ENCODE results near the gene NDUFS8.

The NDUFS8 gene

GRCh38 chr11:68061508-68061907 lies 31.0 kb downstream of the NDUFS8 start:
- no peaks in the 10 kb centered on the region for H3K27me3 ChIP-seq (ENCODE audit: control insufficient read depth in 2 of 2, insufficient read depth in 2 of 2, low read length in 2 of 2)
- H3K36me3 ChIP-seq (ENCODE audit: control insufficient read depth in 2 of 2, insufficient read depth in 2 of 2, low read length in 2 of 2), result peaks cover 40 to 51% of the 10 kb centered on the region in 2 donors
- H3K27ac ChIP-seq (ENCODE audit: low read depth in 2 of 2, low read length in 2 of 2), result no peak overlapping the region
- H3K9me3 ChIP-seq (ENCODE audit: control insufficient read depth in 2 of 2, low read length in 2 of 2), result no peaks in the 10 kb centered on the region
- H3K4me1 ChIP-seq (ENCODE audit: control insufficient read depth in 2 of 2, insufficient read depth in 2 of 2, low read length in 2 of 2), result no peaks in the 10 kb centered on the region
- H3K9ac ChIP-seq (ENCODE audit: low read depth in 1 of 2, low read length in 2 of 2), result no peak overlapping the region
- H3K4me3 ChIP-seq (ENCODE audit: low read length in 2 of 2), result no peak overlapping the region

GRCh38 chr11:68064926-68065325 lies 34.4 kb downstream of the NDUFS8 start:
- Histone ChIP-seq H3K27me3 (ENCODE audit: control insufficient read depth in 2 of 2, insufficient read depth in 2 of 2, low read length in 2 of 2) (no peaks in the 10 kb centered on the region), H3K4me3 (ENCODE audit: low read length in 2 of 2) (no peak overlapping the region), H3K9me3 (ENCODE audit: control insufficient read depth in 2 of 2, low read length in 2 of 2) (no peaks in the 10 kb centered on the region), H3K9ac (ENCODE audit: low read depth in 1 of 2, low read length in 2 of 2) (no peak overlapping the region), H3K27ac (ENCODE audit: low read depth in 2 of 2, low read length in 2 of 2) (no peak overlapping the region), H3K36me3 (ENCODE audit: control insufficient read depth in 2 of 2, insufficient read depth in 2 of 2, low read length in 2 of 2) (peaks cover 61 to 71% of the 10 kb centered on the region in 2 donors), H3K4me1 (ENCODE audit: control insufficient read depth in 2 of 2, insufficient read depth in 2 of 2, low read length in 2 of 2) (no peaks in the 10 kb centered on the region)

- H3K9me3 ChIP-seq (ENCODE audit: control insufficient read depth in 2 of 2, low read length in 2 of 2), result no peaks in the 10 kb centered on the region
- H3K36me3 ChIP-seq (ENCODE audit: control insufficient read depth in 2 of 2, insufficient read depth in 2 of 2, low read length in 2 of 2), result peaks cover 68 to 78% of the 10 kb centered on the region in 2 donors
- H3K4me3 ChIP-seq (ENCODE audit: low read length in 2 of 2), result no peak overlapping the region
- H3K27ac ChIP-seq (ENCODE audit: low read depth in 2 of 2, low read length in 2 of 2), result no peak overlapping the region
- H3K4me1 ChIP-seq (ENCODE audit: control insufficient read depth in 2 of 2, insufficient read depth in 2 of 2, low read length in 2 of 2), result no peaks in the 10 kb centered on the region
- no peaks in the 10 kb centered on the region for H3K27me3 ChIP-seq (ENCODE audit: control insufficient read depth in 2 of 2, insufficient read depth in 2 of 2, low read length in 2 of 2)
- no peak overlapping the region for H3K9ac ChIP-seq (ENCODE audit: low read depth in 1 of 2, low read length in 2 of 2)
Measured at GRCh38 chr11:68065841-68066240, 35.4 kb downstream of the NDUFS8 start.

GRCh38 chr11:68066742-68067141 lies 36.3 kb downstream of the NDUFS8 start:
- H3K4me1 ChIP-seq (ENCODE audit: control insufficient read depth in 2 of 2, insufficient read depth in 2 of 2, low read length in 2 of 2), result no peaks in the 10 kb centered on the region
- no peak overlapping the region for H3K27ac ChIP-seq (ENCODE audit: low read depth in 2 of 2, low read length in 2 of 2)
- no peak overlapping the region for H3K4me3 ChIP-seq (ENCODE audit: low read length in 2 of 2)
- no peaks in the 10 kb centered on the region for H3K27me3 ChIP-seq (ENCODE audit: control insufficient read depth in 2 of 2, insufficient read depth in 2 of 2, low read length in 2 of 2)
- no peaks in the 10 kb centered on the region for H3K9me3 ChIP-seq (ENCODE audit: control insufficient read depth in 2 of 2, low read length in 2 of 2)
- H3K36me3 ChIP-seq (ENCODE audit: control insufficient read depth in 2 of 2, insufficient read depth in 2 of 2, low read length in 2 of 2), result peaks cover 72 to 80% of the 10 kb centered on the region in 2 donors
- H3K9ac ChIP-seq (ENCODE audit: low read depth in 1 of 2, low read length in 2 of 2), result no peak overlapping the region

- Histone ChIP-seq H3K4me1 (ENCODE audit: control insufficient read depth in 2 of 2, insufficient read depth in 2 of 2, low read length in 2 of 2) (no peaks in the 10 kb centered on the region), H3K9ac (ENCODE audit: low read depth in 1 of 2, low read length in 2 of 2) (no peak overlapping the region), H3K36me3 (ENCODE audit: control insufficient read depth in 2 of 2, insufficient read depth in 2 of 2, low read length in 2 of 2) (peaks cover 66 to 69% of the 10 kb centered on the region in 2 donors), H3K9me3 (ENCODE audit: control insufficient read depth in 2 of 2, low read length in 2 of 2) (no peaks in the 10 kb centered on the region), H3K27me3 (ENCODE audit: control insufficient read depth in 2 of 2, insufficient read depth in 2 of 2, low read length in 2 of 2) (no peaks in the 10 kb centered on the region), H3K27ac (ENCODE audit: low read depth in 2 of 2, low read length in 2 of 2) (no peak overlapping the region), H3K4me3 (ENCODE audit: low read length in 2 of 2) (no peak overlapping the region)
Measured at GRCh38 chr11:68067991-68068390, 37.5 kb downstream of the NDUFS8 start.

- no peaks in the 10 kb centered on the region for H3K9me3 ChIP-seq (ENCODE audit: control insufficient read depth in 2 of 2, low read length in 2 of 2)
- no peaks in the 10 kb centered on the region for H3K27me3 ChIP-seq (ENCODE audit: control insufficient read depth in 2 of 2, insufficient read depth in 2 of 2, low read length in 2 of 2)
- H3K9ac ChIP-seq (ENCODE audit: low read depth in 1 of 2, low read length in 2 of 2), result no peak overlapping the region
- H3K36me3 ChIP-seq (ENCODE audit: control insufficient read depth in 2 of 2, insufficient read depth in 2 of 2, low read length in 2 of 2), result peaks cover 58 to 59% of the 10 kb centered on the region in 2 donors
- H3K4me3 ChIP-seq (ENCODE audit: low read length in 2 of 2), result no peak overlapping the region
- H3K27ac ChIP-seq (ENCODE audit: low read depth in 2 of 2, low read length in 2 of 2), result no peak overlapping the region
- no peaks in the 10 kb centered on the region for H3K4me1 ChIP-seq (ENCODE audit: control insufficient read depth in 2 of 2, insufficient read depth in 2 of 2, low read length in 2 of 2)
Measured at GRCh38 chr11:68071281-68072048, 41.0 kb downstream of the NDUFS8 start.

- Histone ChIP-seq H3K36me3 (ENCODE audit: control insufficient read depth in 2 of 2, insufficient read depth in 2 of 2, low read length in 2 of 2) (peaks cover 38 to 40% of the 10 kb centered on the region in 2 donors), H3K9me3 (ENCODE audit: control insufficient read depth in 2 of 2, low read length in 2 of 2) (no peaks in the 10 kb centered on the region), H3K4me1 (ENCODE audit: control insufficient read depth in 2 of 2, insufficient read depth in 2 of 2, low read length in 2 of 2) (no peaks in the 10 kb centered on the region), H3K4me3 (ENCODE audit: low read length in 2 of 2) (no peak overlapping the region), H3K27ac (ENCODE audit: low read depth in 2 of 2, low read length in 2 of 2) (no peak overlapping the region), H3K9ac (ENCODE audit: low read depth in 1 of 2, low read length in 2 of 2) (no peak overlapping the region), H3K27me3 (ENCODE audit: control insufficient read depth in 2 of 2, insufficient read depth in 2 of 2, low read length in 2 of 2) (no peaks in the 10 kb centered on the region)
Measured at GRCh38 chr11:68074584-68075352, 44.3 kb downstream of the NDUFS8 start.

GRCh38 chr11:68076371-68077042 lies 46.0 kb downstream of the NDUFS8 start:
- Histone ChIP-seq H3K27ac (ENCODE audit: low read depth in 2 of 2, low read length in 2 of 2) (no peak overlapping the region), H3K27me3 (ENCODE audit: control insufficient read depth in 2 of 2, insufficient read depth in 2 of 2, low read length in 2 of 2) (no peaks in the 10 kb centered on the region), H3K4me1 (ENCODE audit: control insufficient read depth in 2 of 2, insufficient read depth in 2 of 2, low read length in 2 of 2) (no peaks in the 10 kb centered on the region), H3K4me3 (ENCODE audit: low read length in 2 of 2) (no peak overlapping the region), H3K9me3 (ENCODE audit: control insufficient read depth in 2 of 2, low read length in 2 of 2) (no peaks in the 10 kb centered on the region), H3K36me3 (ENCODE audit: control insufficient read depth in 2 of 2, insufficient read depth in 2 of 2, low read length in 2 of 2) (peaks cover 31 to 39% of the 10 kb centered on the region in 2 donors), H3K9ac (ENCODE audit: low read depth in 1 of 2, low read length in 2 of 2) (no peak overlapping the region)

GRCh38 chr11:68077617-68078582 lies 47.4 kb downstream of the NDUFS8 start:
- Histone ChIP-seq H3K4me3 (ENCODE audit: low read length in 2 of 2) (no peak overlapping the region), H3K9ac (ENCODE audit: low read depth in 1 of 2, low read length in 2 of 2) (no peak overlapping the region), H3K36me3 (ENCODE audit: control insufficient read depth in 2 of 2, insufficient read depth in 2 of 2, low read length in 2 of 2) (peaks cover 33 to 36% of the 10 kb centered on the region in 2 donors), H3K27ac (ENCODE audit: low read depth in 2 of 2, low read length in 2 of 2) (no peak overlapping the region), H3K4me1 (ENCODE audit: control insufficient read depth in 2 of 2, insufficient read depth in 2 of 2, low read length in 2 of 2) (no peaks in the 10 kb centered on the region), H3K27me3 (ENCODE audit: control insufficient read depth in 2 of 2, insufficient read depth in 2 of 2, low read length in 2 of 2) (no peaks in the 10 kb centered on the region), H3K9me3 (ENCODE audit: control insufficient read depth in 2 of 2, low read length in 2 of 2) (no peaks in the 10 kb centered on the region)
